K562 (cell line): Measurements from ENCODE around the gene GALNT7. TPM values are rescaled to one million over a fixed set of nuclear protein-coding genes. Genes with fewer than 3 reads are reported as not detected.

ENCODE experiments used
- C11orf30 ChIP-seq: fragments of 450-650 bp; IDR thresholded peaks from 2 replicates; pipeline ENCODE4 v1.6.1; 2016; ENCODE audit warnings: low read depth, mild to moderate bottlenecking
- ZBTB5 ChIP-seq: fragments of 450-650 bp; IDR thresholded peaks from 2 replicates; pipeline ENCODE4 v1.6.1; 2017; ENCODE audit warnings: antibody characterized with exemption
- ZNF398 ChIP-seq: fragments of 250-450 bp; sonication (Bioruptor Pico); IDR thresholded peaks from 2 replicates; pipeline ENCODE4 v1.8.0; 2021; ENCODE audit warnings: moderate library complexity, mild to moderate bottlenecking, inconsistent platforms
- ZNF408 ChIP-seq: fragments of 250-450 bp; sonication (Bioruptor Pico); IDR thresholded peaks from 2 replicates; pipeline ENCODE4 v1.4.0; 2020; ENCODE audit warnings: low read depth, mild to moderate bottlenecking, moderate library complexity
- ZNF639 ChIP-seq, 2 experiments: fragments of 200-800 bp in 1 of 2; sonication (Bioruptor generic) in 1 of 2; sonication (generic) in 1 of 2; formaldehyde crosslinking in 1 of 2; IDR thresholded peaks in 1 of 2; conservative IDR thresholded peaks in 1 of 2; 2 replicates each; pipeline versions ENCODE4 v1.5.0 to v1.6.1; 2016 to 2020; ENCODE audit warnings: missing compliant biosample characterization in 1 of 2, missing genetic modification characterization in 1 of 2, missing genetic modification reagents in 1 of 2
- polyA plus RNA-seq, 8 experiments: library from polyadenylated mRNA; depleted of rRNA in 4 of 8; stranded (reverse) in 5 of 8; unstranded in 3 of 8; fragments of >200 nt; fragmentation: Nextera tagmentation in 2 of 8; fragmentation: Illumina TruSeq in 1 of 8; extraction: Ambion mirVana in 2 of 8; extraction: Trizol in 1 of 8; gene quantifications; 2 replicates each; pipeline versions ENCODE4 v1.2.1 to v1.2.3, GENCODE V29; 2011 to 2014; ENCODE audit warnings: inconsistent platforms in 1 of 8, missing spikeins in 1 of 8
- total RNA-seq, 7 experiments: library from RNA; depleted of rRNA in 6 of 7; stranded (reverse); fragments of >200 nt in 6 of 7; fragmentation: Illumina TruSeq in 2 of 7; extraction: Trizol in 2 of 7; gene quantifications; 2 replicates each; pipeline versions ENCODE4 v1.2.1 to v1.2.3, GENCODE V29; 2011 to 2021; ENCODE audit warnings: low replicate concordance in 1 of 7

The GALNT7 gene
- total and polyA plus RNA-seq, 9 of the 15 experiments (the other 6 are each of a cell fraction or from before 2014, with no cell fraction given) = 16.7 to 38.7 (median 31.1) TPM

GRCh38 chr4:173265751-173266150 is 97.1 kb downstream of the GALNT7 start (continued):
- no peak for TF ChIP-seq ZNF639 (CRISPR knock-in tag; conservative IDR thresholded peaks at IDR 0.05 in 1 of 2, IDR thresholded peaks at IDR 0.05 in 1 of 2)
- no peak for TF ChIP-seq ZNF398 (CRISPR knock-in tag)
- TF ChIP-seq ZBTB5 = no peak
- no peak for TF ChIP-seq ZNF408
- no peak for TF ChIP-seq C11orf30
